PFSK-1 (cell line): Measurements from ENCODE around the gene ANGPT4.

ENCODE experiments used
- FOXP2 ChIP-seq: optimal IDR thresholded peaks from 2 replicates; pipeline ENCODE3; 2011; ENCODE audit warnings: borderline replicate concordance, control low read depth, inconsistent platforms; ENCODE audit not compliant: insufficient read depth; ENCODE audit errors: extremely low read length, extremely low read depth
- POLR2AphosphoS5 ChIP-seq: IDR thresholded peaks from 2 replicates; pipeline ENCODE4 v1.6.1; 2012; ENCODE audit warnings: low read depth, mild to moderate bottlenecking, control low read depth, low read length, moderate library complexity
- REST ChIP-seq, 2 experiments: IDR thresholded peaks; 2 replicates each; pipeline versions ENCODE4 v1.6.1 to v1.8.0; 2011 to 2012; ENCODE audit warnings: low read depth in 2 of 2, low read length in 2 of 2, control low read depth in 1 of 2, inconsistent platforms in 1 of 2, mild to moderate bottlenecking in 1 of 2, moderate library complexity in 1 of 2; ENCODE audit not compliant: insufficient read depth in 1 of 2
- SIN3A ChIP-seq: IDR thresholded peaks from 2 replicates; pipeline ENCODE4 v1.6.1; 2012; ENCODE audit warnings: mild to moderate bottlenecking, low read length, moderate library complexity, borderline replicate concordance; ENCODE audit not compliant: insufficient read depth
- TAF1 ChIP-seq: IDR thresholded peaks from 2 replicates; pipeline ENCODE4 v1.6.1; 2012; ENCODE audit warnings: low read length, control low read depth, borderline replicate concordance; ENCODE audit not compliant: insufficient read depth

ANGPT4 gene

GRCh38 chr20:840858-841567 lies 75.1 kb downstream of the ANGPT4 start:
- TF ChIP-seq POLR2AphosphoS5: no peak
- no peak for TF ChIP-seq TAF1
- TF ChIP-seq FOXP2: no peak
- TF ChIP-seq REST (IDR thresholded peaks at IDR 0.05; ENCODE audit: insufficient read depth in 1 of 2, low read depth in 2 of 2, low read length in 2 of 2): no peak
- no peak for TF ChIP-seq SIN3A

- TF ChIP-seq REST (IDR thresholded peaks at IDR 0.05; ENCODE audit: insufficient read depth in 1 of 2, low read depth in 2 of 2, low read length in 2 of 2) (no peak), FOXP2 (no peak), TAF1 (no peak), POLR2AphosphoS5 (no peak), SIN3A (no peak)
Observed at GRCh38 chr20:840503-840857, 75.7 kb downstream of the ANGPT4 start.

- no peak for TF ChIP-seq SIN3A
- no peak for TF ChIP-seq REST (IDR thresholded peaks at IDR 0.05; ENCODE audit: insufficient read depth in 1 of 2, low read depth in 2 of 2, low read length in 2 of 2)
- TF ChIP-seq TAF1: no peak
- no peak for TF ChIP-seq FOXP2
- no peak for TF ChIP-seq POLR2AphosphoS5
Observed at GRCh38 chr20:839626-840025, 76.5 kb downstream of the ANGPT4 start.

GRCh38 chr20:839015-839414 lies 77.1 kb downstream of the ANGPT4 start:
- TF ChIP-seq SIN3A (no peak), TAF1 (no peak), POLR2AphosphoS5 (no peak), FOXP2 (no peak), REST (IDR thresholded peaks at IDR 0.05; ENCODE audit: insufficient read depth in 1 of 2, low read depth in 2 of 2, low read length in 2 of 2) (no peak)

- no peak for TF ChIP-seq FOXP2
- no peak for TF ChIP-seq REST (IDR thresholded peaks at IDR 0.05; ENCODE audit: insufficient read depth in 1 of 2, low read depth in 2 of 2, low read length in 2 of 2)
- TF ChIP-seq POLR2AphosphoS5: no peak
- TF ChIP-seq TAF1: no peak
- TF ChIP-seq SIN3A: no peak
Observed at GRCh38 chr20:836190-836589, 79.9 kb downstream of the ANGPT4 start.
